Esophagus squamous epithelium (tissue), 4 donors: Measurements from ENCODE around the gene ZNF398.

Source experiments
- CTCF ChIP-seq, 6 experiments: fragments of 450-650 bp in 4 of 6; fragments of 200-600 bp in 2 of 6; sonication (generic) in 2 of 6; IDR thresholded peaks; one replicate each; pipeline ENCODE4 v1.5.1; 2016 to 2019; ENCODE audit warnings: antibody characterized with exemption in 6 of 6, mild to moderate bottlenecking in 4 of 6, moderate library complexity in 4 of 6
- POLR2A ChIP-seq, 4 donors: fragments of 450-650 bp; IDR thresholded peaks; one replicate each; pipeline ENCODE4 v1.6.1; 2017; ENCODE audit warnings: antibody characterized with exemption in 4 of 4, mild to moderate bottlenecking in 4 of 4, moderate library complexity in 3 of 4

- TF ChIP-seq CTCF (IDR thresholded peaks at IDR 0.05) (no peak), POLR2A (IDR thresholded peaks at IDR 0.05) (no peak)
These were observed 46.4 kb upstream of the ZNF398 start for GRCh38 chr7:149100821-149101220.
